ENCODE results near the gene CPB2.

Gene CPB2

GRCh38 chr13:46012404-46012803 lies 92.4 kb downstream of the CPB2 start:
- Histone ChIP-seq H3K4me1 (ENCODE audit: control insufficient read depth, insufficient read depth, low read length) (no peaks in the 10 kb centered on the region), H3K9ac (ENCODE audit: low read length) (no peak overlapping the region), H3K36me3 (ENCODE audit: control insufficient read depth, insufficient read depth, low read length, severe bottlenecking) (peaks cover 63% of the 10 kb centered on the region), H3K27me3 (replicated peaks; ENCODE audit: control insufficient read depth, insufficient read depth, low read length) (no peaks in the 10 kb centered on the region), H3K9me3 (ENCODE audit: control insufficient read depth, low read length) (no peaks in the 10 kb centered on the region), H3K4me3 (ENCODE audit: low read length) (no peak overlapping the region)
- no peak for DNase-seq (ENCODE audit: low read depth)

- Histone ChIP-seq H3K36me3 (ENCODE audit: control insufficient read depth, insufficient read depth, low read length, severe bottlenecking) (peaks cover 54% of the 10 kb centered on the region), H3K4me3 (ENCODE audit: low read length) (no peak overlapping the region), H3K9ac (ENCODE audit: low read length) (no peak overlapping the region), H3K27me3 (replicated peaks; ENCODE audit: control insufficient read depth, insufficient read depth, low read length) (no peaks in the 10 kb centered on the region), H3K4me1 (ENCODE audit: control insufficient read depth, insufficient read depth, low read length) (no peaks in the 10 kb centered on the region), H3K9me3 (ENCODE audit: control insufficient read depth, low read length) (no peaks in the 10 kb centered on the region)
- no peak for DNase-seq (ENCODE audit: low read depth)
These were observed 94.7 kb downstream of the CPB2 start for GRCh38 chr13:46010148-46010547.

- no peak overlapping the region for H3K4me3 ChIP-seq (ENCODE audit: low read length)
- H3K9ac ChIP-seq (ENCODE audit: low read length), result no peak overlapping the region
- peaks cover 47% of the 10 kb centered on the region for H3K36me3 ChIP-seq (ENCODE audit: control insufficient read depth, insufficient read depth, low read length, severe bottlenecking)
- H3K27me3 ChIP-seq (replicated peaks; ENCODE audit: control insufficient read depth, insufficient read depth, low read length), result no peaks in the 10 kb centered on the region
- no peaks in the 10 kb centered on the region for H3K9me3 ChIP-seq (ENCODE audit: control insufficient read depth, low read length)
- H3K4me1 ChIP-seq (ENCODE audit: control insufficient read depth, insufficient read depth, low read length), result peaks cover 2% of the 10 kb centered on the region
- no peak for DNase-seq (ENCODE audit: low read depth)
These were observed 96.2 kb downstream of the CPB2 start for GRCh38 chr13:46008631-46009030.

GRCh38 chr13:46006688-46007452 lies 98.0 kb downstream of the CPB2 start:
- Histone ChIP-seq H3K27me3 (replicated peaks; ENCODE audit: control insufficient read depth, insufficient read depth, low read length) (no peaks in the 10 kb centered on the region), H3K4me3 (ENCODE audit: low read length) (no peak overlapping the region), H3K9me3 (ENCODE audit: control insufficient read depth, low read length) (no peaks in the 10 kb centered on the region), H3K9ac (ENCODE audit: low read length) (no peak overlapping the region), H3K4me1 (ENCODE audit: control insufficient read depth, insufficient read depth, low read length) (peaks cover 2% of the 10 kb centered on the region), H3K36me3 (ENCODE audit: control insufficient read depth, insufficient read depth, low read length, severe bottlenecking) (peaks cover 62% of the 10 kb centered on the region)
- no peak for DNase-seq (ENCODE audit: low read depth)

GRCh38 chr13:46004491-46004890 lies 100.3 kb downstream of the CPB2 start:
- DNase-seq (ENCODE audit: low read depth), result no peak
- Histone ChIP-seq H3K27me3 (replicated peaks; ENCODE audit: control insufficient read depth, insufficient read depth, low read length) (no peaks in the 10 kb centered on the region), H3K9me3 (ENCODE audit: control insufficient read depth, low read length) (no peaks in the 10 kb centered on the region), H3K9ac (ENCODE audit: low read length) (no peak overlapping the region), H3K36me3 (ENCODE audit: control insufficient read depth, insufficient read depth, low read length, severe bottlenecking) (peaks cover 68% of the 10 kb centered on the region), H3K4me1 (ENCODE audit: control insufficient read depth, insufficient read depth, low read length) (peaks cover 2% of the 10 kb centered on the region), H3K4me3 (ENCODE audit: low read length) (no peak overlapping the region)

Measured in adipocyte (in vitro differentiated cells).